PC-3 (cell line): ENCODE data around the gene FAR2. TPM values are rescaled to one million over a fixed set of nuclear protein-coding genes. Genes with fewer than 3 reads are reported as not detected.
A peak's percentile ranks its signal among the peaks of the same experiment; 100 is the strongest.

Source experiments
- ATAC-seq: fragments of 200-7000 bp; cut with Tn5 transposase; 2 replicates; pipeline ENCODE4 v1.9.1; 2020; ENCODE audit warnings: mild to moderate bottlenecking, moderate library complexity
- BruUV-seq: library from RNA; stranded (reverse); fragments of 400-500 nt; replicated peaks from 2 replicates; lab custom pipeline; 2021; lab: Mats Ljungman, UMichigan
- CTCF ChIA-PET: fragments of 300-600 bp; sonication (Branson Sonifier 250); formaldehyde crosslinking; loops from one replicate; lab custom pipeline; 2022; ENCODE audit warnings: antibody characterized with exemption; lab: Charles Lee
- POLR2A ChIA-PET: fragments of 300-600 bp; sonication (Branson Sonifier 250); formaldehyde crosslinking; loops from one replicate; lab custom pipeline; 2022; ENCODE audit warnings: antibody characterized with exemption; ENCODE audit not compliant: unreplicated experiment; lab: Charles Lee
- DNase-seq: peaks from one replicate; pipeline ENCODE4 v3.0.0-alpha.2; 2015
- H2AFZ ChIP-seq: fragments of 300-600 bp; sonication (generic); 2 replicates; pipeline ENCODE4 v1.6.0; 2016; ENCODE audit warnings: antibody characterized with exemption, low read length
- H3F3A ChIP-seq: fragments of 300-600 bp; sonication (generic); one replicate; pipeline ENCODE4 v1.6.0; 2017; ENCODE audit warnings: antibody characterized with exemption, low read length, control low read depth, mild to moderate bottlenecking; ENCODE audit not compliant: unreplicated experiment
- H3K27ac ChIP-seq: fragments of 300-600 bp; sonication (generic); 2 replicates; pipeline ENCODE4 v1.5.1; 2016; ENCODE audit warnings: mild to moderate bottlenecking, low read length
- H3K27me3 ChIP-seq: fragments of 300-600 bp; sonication (generic); 2 replicates; pipeline ENCODE4 v1.6.1; 2016; ENCODE audit warnings: low read length, mixed read lengths
- H3K36me3 ChIP-seq: fragments of 300-600 bp; sonication (generic); 2 replicates; pipeline ENCODE4 v1.6.1; 2016; ENCODE audit warnings: low read depth, mixed run types, low read length, mixed read lengths
- H3K4me1 ChIP-seq: fragments of 300-600 bp; sonication (generic); 2 replicates; pipeline ENCODE4 v1.5.1; 2016; ENCODE audit warnings: low read length; ENCODE audit not compliant: insufficient read depth
- H3K4me2 ChIP-seq: fragments of 300-600 bp; sonication (generic); 2 replicates; pipeline ENCODE4 v1.6.0; 2016; ENCODE audit warnings: low read length
- H3K4me3 ChIP-seq: fragments of 300-600 bp; sonication (generic); 2 replicates; pipeline ENCODE4 v1.5.1; 2016; ENCODE audit warnings: mild to moderate bottlenecking, low read length, mixed read lengths
- H3K79me2 ChIP-seq: fragments of 300-600 bp; sonication (generic); 2 replicates; pipeline ENCODE4 v1.6.1; 2017; ENCODE audit warnings: low read length, mixed read lengths
- H3K9ac ChIP-seq: fragments of 300-600 bp; sonication (generic); 2 replicates; pipeline ENCODE4 v1.6.0; 2016; ENCODE audit warnings: mild to moderate bottlenecking, low read length
- H3K9me2 ChIP-seq: fragments of 300-600 bp; sonication (generic); replicated peaks from 2 replicates; pipeline ENCODE4 v1.6.1; 2016; ENCODE audit warnings: mixed run types, low read length, mixed read lengths
- H3K9me3 ChIP-seq: fragments of 300-600 bp; sonication (generic); 2 replicates; pipeline ENCODE4 v1.6.1; 2016; ENCODE audit warnings: low read length, mixed read lengths
- H4K20me1 ChIP-seq: fragments of 300-600 bp; sonication (generic); 2 replicates; pipeline ENCODE4 v1.6.1; 2016; ENCODE audit warnings: low read length, mixed read lengths
- CTCF ChIP-seq: fragments of 300-600 bp; sonication (generic); conservative IDR thresholded peaks from 2 replicates; pipeline ENCODE4 v1.5.1; 2017; ENCODE audit warnings: antibody characterized with exemption, low read depth, mild to moderate bottlenecking, low read length
- EZH2 ChIP-seq: fragments of 300-600 bp; sonication (generic); IDR thresholded peaks from one replicate; pipeline ENCODE4 v1.6.1; 2017; ENCODE audit warnings: antibody characterized with exemption, mild to moderate bottlenecking, low read length; ENCODE audit not compliant: unreplicated experiment
- EZH2phosphoT487 ChIP-seq: fragments of 300-600 bp; sonication (generic); IDR thresholded peaks from 2 replicates; pipeline ENCODE4 v1.6.1; 2018; ENCODE audit warnings: mild to moderate bottlenecking, antibody characterized with exemption, low read length, borderline replicate concordance
- intact Hi-C: fragments of 100-400 bp; cut with micrococcal nuclease; formaldehyde crosslinking; loops from 2 replicates; pipeline ENCODE4 v1.9.0; 2023
- total RNA-seq: library from RNA; depleted of rRNA; stranded (reverse); fragments of >200 nt; gene quantifications from 2 replicates; pipeline ENCODE4 v1.2.3, GENCODE V29; 2014

Gene FAR2
- total RNA-seq, 1 experiment from 2014 or later: 10.2 TPM

GRCh38 chr12:29232086-29232485, 83.0 kb downstream of the FAR2 start:
- H3K4me3 ChIP-seq: no peak overlapping the region
- POLR2A ChIA-PET: no interaction called here

DNA sequence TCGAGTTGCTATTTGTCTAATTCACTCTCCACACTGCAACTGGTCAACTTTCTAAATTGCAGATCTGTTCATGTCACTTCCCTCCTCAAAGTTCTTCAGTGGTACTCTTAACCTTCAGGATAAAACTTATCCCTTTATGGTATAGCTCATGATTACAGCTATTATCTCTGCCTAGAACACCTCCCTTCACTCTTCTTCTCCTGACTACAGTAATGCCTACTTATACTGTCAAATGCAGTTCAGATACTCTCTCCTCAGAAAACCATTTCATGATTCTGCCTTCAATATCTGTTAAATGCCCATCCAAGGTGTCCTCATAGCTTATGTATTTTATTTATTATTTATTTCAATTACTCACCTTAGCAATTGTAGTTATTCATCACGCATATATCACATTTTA, 85.5 kb downstream of the FAR2 start:
- DNase-seq (no peak), ATAC-seq (no peak)
- peaks cover 39% of the 10 kb centered on the region for H3K4me1 ChIP-seq
- H3K4me3 ChIP-seq: no peak overlapping the region
- POLR2A ChIA-PET: interaction anchor here (0.6 kb wide), 1 partner anchor 507 kb away, joined by 4 read pairs; no protein-coding TSS in a partner anchor
- TF ChIP-seq EZH2 (no peak), EZH2phosphoT487 (no peak), CTCF (no peak)
- BruUV-seq: no TSS peak
- H3K27ac ChIP-seq: peak overlapping the region; percentile 51
- no peak overlapping the region for H2AFZ ChIP-seq
- peak overlapping the region; percentile 5; the same call in 1 of the 2 replicates for H3K9ac ChIP-seq
- intact Hi-C loops: no loop called here
- H3K4me2 ChIP-seq: 0 out of 2 replicates have a peak overlapping the region, but pooled peaks have one; percentile 0
- H4K20me1 ChIP-seq: no peaks in the 10 kb centered on the region
- no peaks in the 10 kb centered on the region for H3K27me3 ChIP-seq
- no peaks in the 10 kb centered on the region for H3K79me2 ChIP-seq
- no peaks in the 10 kb centered on the region for H3K36me3 ChIP-seq
- CTCF ChIA-PET: no interaction called here
- H3K9me2 ChIP-seq: no peaks in the 10 kb centered on the region; the same call in 1 of the 2 replicates
- no peaks in the 10 kb centered on the region for H3F3A ChIP-seq
- H3K9me3 ChIP-seq: no peaks in the 10 kb centered on the region

More at GRCh38 chr12:29232086-29232485, 83.0 kb downstream of the FAR2 start:
- Histone ChIP-seq H3K27me3 (no peaks in the 10 kb centered on the region), H3K4me2 (no peak overlapping the region), H3K9ac (no peak overlapping the region), H3F3A (no peaks in the 10 kb centered on the region), H3K4me1 (peaks cover 27% of the 10 kb centered on the region), H3K27ac (no peak overlapping the region), H3K79me2 (no peaks in the 10 kb centered on the region), H4K20me1 (no peaks in the 10 kb centered on the region), H2AFZ (no peak overlapping the region), H3K36me3 (no peaks in the 10 kb centered on the region), H3K9me2 (no peaks in the 10 kb centered on the region; the same call in 1 of the 2 replicates), H3K9me3 (no peaks in the 10 kb centered on the region)
- no peak for TF ChIP-seq EZH2
- TF ChIP-seq CTCF: no peak
- no peak for TF ChIP-seq EZH2phosphoT487
- CTCF ChIA-PET: no interaction called here
- no peak for DNase-seq
- intact Hi-C loops: no loop called here
- BruUV-seq: no TSS peak
- ATAC-seq: no peak

DNA sequence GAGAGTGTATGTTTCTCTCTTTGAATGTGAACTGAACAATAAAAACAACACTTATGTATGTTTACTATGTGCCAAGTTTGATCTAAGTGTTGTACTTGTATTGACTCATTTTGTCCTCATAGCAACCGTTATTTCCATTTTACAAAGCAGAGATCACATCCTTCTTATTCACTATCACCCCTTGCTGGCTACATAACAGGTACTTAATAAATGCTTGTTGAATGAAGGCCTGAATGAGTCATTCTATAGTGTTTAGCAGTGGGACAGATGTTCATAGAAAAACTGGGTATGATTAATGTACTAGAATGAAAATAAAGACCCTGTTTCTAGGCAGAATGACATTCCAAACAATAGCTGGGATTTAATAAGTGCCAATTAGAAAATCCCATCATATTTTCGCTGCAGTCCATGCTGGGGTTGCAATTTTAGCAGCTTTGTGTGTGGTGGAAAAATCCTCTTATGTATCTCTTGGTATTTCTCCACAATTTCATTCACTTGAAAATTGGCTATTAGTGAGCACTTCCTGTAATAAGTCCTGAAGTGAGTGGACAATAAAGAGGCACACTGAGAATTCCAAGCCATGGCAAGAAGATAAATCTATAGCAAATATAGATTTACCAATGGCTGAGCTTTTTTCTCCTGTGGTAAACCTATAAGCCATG, 86.0 kb downstream of the FAR2 start:
- intact Hi-C loops: no loop called here
- peak; percentile 76 for DNase-seq
- no peaks in the 10 kb centered on the region; the same call in 1 of the 2 replicates for H3K9me2 ChIP-seq
- no peak overlapping the region for H2AFZ ChIP-seq
- no peaks in the 10 kb centered on the region for H3K79me2 ChIP-seq
- H3K4me2 ChIP-seq: peak overlapping the region; percentile 2; the same call in 1 of the 2 replicates
- H3K4me1 ChIP-seq: peaks cover 44% of the 10 kb centered on the region
- H3F3A ChIP-seq: no peaks in the 10 kb centered on the region
- H3K9me3 ChIP-seq: no peaks in the 10 kb centered on the region
- peak overlapping the region; percentile 36 for H3K27ac ChIP-seq
- peak; percentile 74 for ATAC-seq
- no peaks in the 10 kb centered on the region for H3K27me3 ChIP-seq
- POLR2A ChIA-PET: interaction anchor here (0.6 kb wide), 1 partner anchor 507 kb away, joined by 4 read pairs; no protein-coding TSS in a partner anchor
- H3K9ac ChIP-seq: no peak overlapping the region
- TF ChIP-seq EZH2phosphoT487 (no peak), EZH2 (no peak), CTCF (no peak)
- CTCF ChIA-PET: no interaction called here
- BruUV-seq: no TSS peak
- no peaks in the 10 kb centered on the region for H3K36me3 ChIP-seq
- H3K4me3 ChIP-seq: no peak overlapping the region
- H4K20me1 ChIP-seq: no peaks in the 10 kb centered on the region
